HFFc6 (cell line): Measurements from ENCODE around the gene ELK4. TPM values are rescaled to one million over a fixed set of nuclear protein-coding genes. Genes with fewer than 3 reads are reported as not detected.

Source experiments
- DNase-seq: peaks from one replicate; pipeline ENCODE4 v3.0.0-alpha.2; 2018
- H3K27ac Mint-ChIP-seq: 2 replicates; pipeline ENCODE4 v1.8.0; 2020; ENCODE audit warnings: mild to moderate bottlenecking, mixed read lengths
- H3K27me3 Mint-ChIP-seq: 2 replicates; pipeline ENCODE4 v1.8.0; 2021; ENCODE audit warnings: mild to moderate bottlenecking, moderate library complexity, mixed read lengths; ENCODE audit not compliant: insufficient read depth
- H3K36me3 Mint-ChIP-seq: 2 replicates; pipeline ENCODE4 v1.8.0; 2021; ENCODE audit warnings: low read depth, mixed read lengths
- H3K4me1 Mint-ChIP-seq: 2 replicates; pipeline ENCODE4 v1.8.0; 2020; ENCODE audit warnings: low read depth, mixed read lengths
- H3K4me3 Mint-ChIP-seq: 2 replicates; pipeline ENCODE4 v1.8.0; 2020; ENCODE audit warnings: mild to moderate bottlenecking, moderate library complexity, mixed read lengths
- H3K9me3 Mint-ChIP-seq: 2 replicates; pipeline ENCODE4 v1.8.0; 2020; ENCODE audit warnings: mild to moderate bottlenecking, mixed read lengths
- CTCF ChIP-seq: fragments of 200-600 bp; sonication (generic); IDR thresholded peaks from 2 replicates; pipeline ENCODE4 v1.5.0; 2021; ENCODE audit warnings: antibody characterized with exemption, mild to moderate bottlenecking
- total RNA-seq, 6 experiments: library from RNA; stranded (reverse); fragmentation: NEBNext Ultra II Directional; extraction: Animal tissue kit (Norgen Biotek cat#: 25700); gene quantifications; 2 replicates in 1 of 6; 3 replicates in 5 of 6; pipeline ENCODE4 v1.2.3, GENCODE V29; 2021

ELK4 gene
- total RNA-seq, 6 experiments from 2014 or later: 32.9 to 37.6 (median 35.6) TPM

GRCh38 chr1:205616563-205617293 lies 15.1 kb downstream of the ELK4 start:
- DNase-seq: no peak
- TF ChIP-seq CTCF: no peak
- Mint-ChIP-seq H3K4me3 (no peak overlapping the region), H3K27ac (no peak overlapping the region; the same call in 1 of the 2 replicates), H3K27me3 (no peaks in the 10 kb centered on the region), H3K36me3 (peaks cover 27% of the 10 kb centered on the region; the same call in 1 of the 2 replicates), H3K9me3 (no peaks in the 10 kb centered on the region), H3K4me1 (peaks cover 9% of the 10 kb centered on the region)

GRCh38 chr1:205615789-205616188 lies 16.0 kb downstream of the ELK4 start:
- no peak for TF ChIP-seq CTCF
- Mint-ChIP-seq H3K27me3 (no peaks in the 10 kb centered on the region), H3K4me3 (no peak overlapping the region), H3K27ac (no peak overlapping the region), H3K9me3 (no peaks in the 10 kb centered on the region), H3K36me3 (peaks cover 27% of the 10 kb centered on the region; the same call in 1 of the 2 replicates), H3K4me1 (peaks cover 12% of the 10 kb centered on the region)
- DNase-seq: no peak

- no peak overlapping the region for H3K4me3 Mint-ChIP-seq
- H3K4me1 Mint-ChIP-seq: peaks cover 25% of the 10 kb centered on the region
- no peaks in the 10 kb centered on the region for H3K9me3 Mint-ChIP-seq
- peaks cover 16% of the 10 kb centered on the region; the same call in 1 of the 2 replicates for H3K36me3 Mint-ChIP-seq
- H3K27me3 Mint-ChIP-seq: no peaks in the 10 kb centered on the region
- no peak for TF ChIP-seq CTCF
- H3K27ac Mint-ChIP-seq: no peak overlapping the region
- no peak for DNase-seq
These were observed 17.9 kb downstream of the ELK4 start for GRCh38 chr1:205613854-205614412.

- no peak for TF ChIP-seq CTCF
- H3K27me3 Mint-ChIP-seq: no peaks in the 10 kb centered on the region
- H3K4me1 Mint-ChIP-seq: peaks cover 25% of the 10 kb centered on the region
- no peak overlapping the region for H3K27ac Mint-ChIP-seq
- peaks cover 16% of the 10 kb centered on the region; the same call in 1 of the 2 replicates for H3K36me3 Mint-ChIP-seq
- H3K4me3 Mint-ChIP-seq: no peak overlapping the region
- H3K9me3 Mint-ChIP-seq: no peaks in the 10 kb centered on the region
- DNase-seq: no peak
These were observed 19.3 kb downstream of the ELK4 start for GRCh38 chr1:205612556-205612955.

- TF ChIP-seq CTCF: no peak
- no peak for DNase-seq
- H3K36me3 Mint-ChIP-seq: peaks cover 16% of the 10 kb centered on the region; the same call in 1 of the 2 replicates
- H3K4me1 Mint-ChIP-seq: peaks cover 25% of the 10 kb centered on the region
- no peak overlapping the region for H3K27ac Mint-ChIP-seq
- no peaks in the 10 kb centered on the region for H3K27me3 Mint-ChIP-seq
- no peaks in the 10 kb centered on the region for H3K9me3 Mint-ChIP-seq
- no peak overlapping the region for H3K4me3 Mint-ChIP-seq
These were observed 19.7 kb downstream of the ELK4 start for GRCh38 chr1:205612104-205612503.
